Nucleus accumbens (tissue), 56 donors: ENCODE data around the gene PDZD8.
"Not testable (repeated sequence)": the region's sequence is repeated elsewhere in the genome, so short reads cannot be mapped to it uniquely, and the experiment has no call there.

ENCODE experiments used
- DNase-seq, 56 donors: peaks; one replicate each; lab custom pipeline; 2025; lab: John Stamatoyannopoulos, UW

Gene PDZD8

DNA sequence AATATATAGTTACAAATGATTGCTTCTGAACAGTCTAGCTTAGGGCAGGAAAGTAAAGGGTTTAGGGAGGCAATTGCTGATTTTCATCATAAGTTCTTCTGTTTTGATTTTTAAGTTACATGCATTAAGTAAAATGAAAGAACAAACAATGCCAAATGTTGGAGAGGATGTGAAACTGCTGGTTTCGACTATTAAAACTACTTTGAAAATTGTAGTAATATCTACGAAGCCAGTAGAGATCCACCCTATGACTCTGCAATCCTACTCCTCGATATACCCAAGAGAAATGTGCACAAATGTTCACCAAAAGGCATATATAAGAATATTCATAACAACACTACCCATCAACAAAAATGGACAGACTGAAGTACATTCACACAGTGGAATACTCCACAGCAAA lies 24.3 kb downstream of the PDZD8 start:
- no peak for DNase-seq

DNA sequence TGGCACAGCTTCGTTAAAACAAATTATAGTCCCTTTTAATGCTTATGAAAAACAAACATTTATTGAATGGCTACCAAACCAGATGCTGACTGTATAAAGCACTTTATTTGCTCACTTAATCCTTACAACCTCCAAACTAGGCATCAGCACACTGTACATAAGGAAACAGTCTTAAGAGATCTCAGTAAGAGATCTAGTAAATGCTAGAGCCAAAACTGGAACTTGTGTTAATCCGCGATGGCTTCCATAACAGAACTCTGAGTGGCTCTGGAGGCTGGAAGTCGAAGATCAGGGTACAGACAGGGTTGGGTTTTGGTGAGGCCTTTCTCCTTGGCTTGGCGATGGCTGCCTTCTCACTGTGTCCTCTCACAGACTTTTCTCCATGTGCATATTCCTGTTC lies 27.0 kb downstream of the PDZD8 start:
- no peak for DNase-seq

DNA sequence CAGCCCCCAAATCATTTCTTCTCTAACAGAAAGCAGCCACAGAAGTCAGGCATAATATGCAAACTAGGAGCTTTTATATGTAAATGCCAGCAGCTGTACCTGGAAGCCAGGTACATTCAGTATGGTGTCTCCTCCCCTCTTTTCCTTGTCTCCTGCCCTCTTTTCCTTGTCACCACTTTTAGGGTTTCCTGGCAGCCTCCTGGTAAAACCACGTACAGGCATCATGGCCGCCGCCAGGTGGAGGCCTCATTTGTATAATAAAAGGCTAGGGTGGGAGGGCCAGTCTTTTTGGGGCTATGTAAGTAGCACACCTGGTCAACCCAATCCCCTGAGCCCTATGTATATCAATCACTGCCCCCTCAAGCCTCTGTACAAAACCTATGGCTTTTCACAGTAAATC lies 28.7 kb downstream of the PDZD8 start:
- no peak for DNase-seq

DNA sequence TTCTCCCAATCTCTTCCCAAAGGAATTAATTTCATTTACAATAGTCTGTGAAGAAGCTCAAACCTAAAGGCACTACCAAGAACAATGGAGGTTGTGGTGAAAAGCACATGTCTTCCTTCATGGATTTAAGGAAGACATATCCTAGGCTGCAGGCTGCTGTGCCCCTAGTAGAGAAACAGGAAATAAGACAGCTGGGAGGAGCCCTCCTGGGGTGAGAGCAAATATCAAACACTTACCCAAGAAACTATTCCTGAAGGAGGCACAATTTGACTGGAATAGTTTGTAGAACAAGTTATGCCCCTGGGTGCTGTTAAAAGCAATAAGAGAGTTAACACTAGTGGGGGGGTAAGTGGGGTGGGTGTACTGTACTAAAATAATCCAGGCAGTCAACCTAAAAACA lies 30.1 kb downstream of the PDZD8 start:
- DNase-seq, result no peak

DNA sequence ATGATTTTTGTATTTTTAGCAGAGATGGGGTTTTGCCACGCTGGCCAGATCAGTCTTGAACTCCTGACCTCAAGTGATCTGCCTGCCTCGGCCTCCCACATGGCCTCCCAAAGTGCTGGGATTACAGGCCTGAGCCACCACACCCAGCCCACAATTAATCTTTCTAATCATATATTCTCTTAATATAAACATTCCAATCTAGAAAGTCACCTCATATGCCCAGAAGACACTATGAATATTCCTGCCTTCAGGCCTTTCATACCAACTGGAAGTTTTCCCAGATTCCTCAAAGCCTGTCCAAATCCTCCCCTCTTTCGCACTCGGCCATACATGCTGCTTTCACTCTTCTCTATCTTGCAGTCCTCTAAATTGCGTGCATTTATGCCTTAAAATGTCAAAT lies 32.6 kb downstream of the PDZD8 start:
- no peak for DNase-seq

DNA sequence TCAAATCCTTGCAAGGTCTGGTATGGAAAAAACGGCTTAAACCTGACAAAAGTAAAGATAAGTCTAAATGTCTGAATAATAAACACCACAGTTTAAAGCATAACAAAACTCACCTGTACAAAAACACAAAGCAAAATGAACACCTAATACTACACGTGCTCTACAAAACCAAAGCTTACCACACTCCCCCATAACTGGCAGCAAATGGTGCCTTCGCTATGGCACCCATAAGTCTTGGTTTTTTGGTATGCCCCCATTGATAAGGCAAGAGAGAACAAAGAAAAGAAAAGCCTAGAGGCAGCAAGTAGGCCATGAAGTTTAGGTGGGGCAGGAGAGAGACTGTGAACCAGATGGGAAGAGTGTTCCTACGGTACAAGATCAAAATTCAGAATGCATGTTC lies 34.2 kb downstream of the PDZD8 start:
- no peak for DNase-seq

DNA sequence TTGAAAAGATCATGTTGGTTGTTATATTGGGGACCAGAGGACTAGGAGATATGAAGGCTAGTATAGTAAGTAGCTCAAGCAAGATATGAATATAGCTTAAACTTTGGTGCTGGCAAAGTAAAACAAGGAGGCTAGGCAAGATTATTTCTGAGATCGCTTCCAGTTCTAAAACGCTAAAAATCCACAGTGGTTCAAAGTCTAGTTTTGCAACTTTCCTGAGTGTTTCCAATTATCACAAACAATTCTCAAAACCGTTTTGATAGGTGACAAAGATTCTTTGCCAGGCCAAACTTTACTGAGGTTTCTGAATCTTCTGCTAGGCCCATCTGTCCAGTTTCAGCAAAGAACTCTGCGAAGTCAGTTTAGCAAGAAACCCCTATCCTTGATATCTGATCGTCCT lies 35.3 kb downstream of the PDZD8 start:
- DNase-seq, result no peak

DNA sequence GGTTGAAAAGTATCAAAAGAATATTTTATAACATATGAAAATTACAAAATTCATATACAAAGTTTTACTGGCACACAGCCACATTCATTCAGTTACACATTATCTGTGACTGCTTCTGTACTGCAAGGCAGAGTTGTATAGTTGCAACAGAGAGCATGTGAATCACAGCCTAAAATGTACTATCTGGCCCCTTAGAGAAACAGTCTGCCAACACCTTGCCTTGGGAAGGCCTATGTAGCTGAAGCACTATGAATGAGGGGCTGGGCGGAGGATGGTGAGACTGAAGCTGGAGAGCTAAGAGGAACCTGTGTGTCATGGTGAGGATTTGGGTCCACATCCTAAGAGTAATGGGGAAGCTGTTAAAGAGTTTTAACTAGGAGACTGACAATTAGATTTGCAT lies 35.7 kb downstream of the PDZD8 start:
- DNase-seq, result no peak

DNA sequence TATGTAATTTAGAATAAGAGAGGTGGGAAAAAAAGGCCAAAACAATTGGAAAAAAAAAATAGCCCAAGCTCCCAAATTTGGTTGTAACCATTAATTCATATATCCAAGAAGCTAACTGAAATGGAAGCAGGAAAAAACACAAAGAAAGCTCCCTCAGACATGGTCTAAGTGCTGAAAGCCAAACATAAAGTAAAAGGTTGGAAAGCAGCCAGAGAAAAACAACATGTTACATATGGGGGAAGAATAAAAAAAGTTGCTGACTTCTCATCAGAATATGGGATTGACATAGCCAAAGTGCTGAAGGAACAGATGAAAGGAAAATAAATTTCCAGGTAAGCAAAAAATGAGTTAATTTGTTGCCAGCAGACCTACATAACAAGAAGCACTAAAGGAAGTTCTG lies 40.3 kb downstream of the PDZD8 start:
- DNase-seq, result no peak

DNA sequence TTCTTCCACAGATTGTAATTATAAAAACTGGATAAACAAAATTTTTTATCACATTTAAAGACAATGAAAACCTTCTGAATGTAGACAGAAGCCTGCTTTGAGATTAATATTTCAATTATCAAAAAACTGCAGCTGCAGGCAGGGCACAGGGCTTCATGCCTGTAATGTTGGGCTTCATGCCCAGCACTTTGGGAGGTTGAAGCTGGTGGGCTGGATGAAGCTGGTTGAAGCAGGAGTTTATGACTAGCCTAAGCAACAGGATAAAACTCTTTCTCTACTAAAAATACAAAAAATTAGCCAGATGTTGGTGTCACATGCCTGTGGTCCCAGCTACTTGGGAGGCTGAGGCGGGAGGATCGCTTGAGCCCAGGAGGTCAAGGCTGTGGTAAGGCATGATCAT lies 41.2 kb downstream of the PDZD8 start:
- DNase-seq, result no peak

DNA sequence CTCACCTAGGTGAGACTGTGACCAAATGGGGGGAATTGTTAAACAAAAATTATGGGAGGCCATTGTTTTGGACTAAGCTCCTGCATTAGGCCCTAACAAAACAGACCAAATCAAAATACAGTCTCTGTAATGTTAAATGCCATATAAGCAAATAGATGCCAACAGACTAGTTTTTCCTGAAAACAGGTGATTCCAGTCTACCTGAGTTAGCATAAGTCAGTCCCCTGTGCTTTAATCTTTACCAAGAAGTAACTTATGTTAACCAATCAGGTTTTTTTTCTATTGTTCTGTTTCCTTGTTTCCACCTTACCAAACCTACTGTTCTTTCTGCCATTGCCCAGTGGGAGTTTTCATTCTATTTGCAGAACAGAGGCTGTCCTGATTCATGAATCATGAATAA lies 48.0 kb downstream of the PDZD8 start:
- no peak for DNase-seq

DNA sequence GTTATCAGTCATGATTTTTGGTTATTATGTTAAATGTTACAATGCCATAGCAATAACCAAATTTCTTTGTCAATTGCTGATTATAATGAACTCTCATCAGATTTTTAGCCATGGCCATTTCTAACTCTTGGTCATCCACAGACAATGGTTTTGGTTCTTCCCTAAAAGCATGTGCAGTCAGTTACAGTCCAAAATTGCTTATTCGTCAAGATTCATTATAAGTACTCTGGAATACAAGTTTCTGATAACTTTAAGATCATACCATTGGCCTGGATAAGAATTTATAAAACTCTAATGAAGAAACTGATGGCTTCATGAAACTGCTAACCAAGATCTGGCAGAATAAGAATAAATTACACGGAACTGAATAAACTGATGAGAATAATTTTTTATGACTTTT lies 50.9 kb downstream of the PDZD8 start:
- no peak for DNase-seq

DNA sequence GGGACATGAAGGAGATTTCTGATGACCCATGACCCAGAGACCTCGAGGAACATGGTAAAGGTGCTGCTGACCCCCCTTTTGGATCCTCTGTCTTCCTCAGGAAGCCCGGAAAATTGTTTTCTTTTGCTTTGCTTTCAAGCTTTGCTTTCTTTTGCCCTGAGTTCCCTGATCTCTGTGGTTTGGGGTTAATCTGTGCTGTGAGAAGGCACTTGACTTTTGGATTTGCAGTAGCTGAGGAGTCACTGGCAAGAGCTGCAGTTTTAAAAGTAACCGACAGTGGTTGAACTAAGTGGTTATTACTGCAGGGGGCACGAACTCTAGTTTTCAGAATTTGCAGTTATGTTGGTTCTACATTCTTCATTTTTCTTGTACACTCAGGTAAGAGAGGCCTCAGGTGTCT lies 53.0 kb downstream of the PDZD8 start:
- no peak for DNase-seq

DNA sequence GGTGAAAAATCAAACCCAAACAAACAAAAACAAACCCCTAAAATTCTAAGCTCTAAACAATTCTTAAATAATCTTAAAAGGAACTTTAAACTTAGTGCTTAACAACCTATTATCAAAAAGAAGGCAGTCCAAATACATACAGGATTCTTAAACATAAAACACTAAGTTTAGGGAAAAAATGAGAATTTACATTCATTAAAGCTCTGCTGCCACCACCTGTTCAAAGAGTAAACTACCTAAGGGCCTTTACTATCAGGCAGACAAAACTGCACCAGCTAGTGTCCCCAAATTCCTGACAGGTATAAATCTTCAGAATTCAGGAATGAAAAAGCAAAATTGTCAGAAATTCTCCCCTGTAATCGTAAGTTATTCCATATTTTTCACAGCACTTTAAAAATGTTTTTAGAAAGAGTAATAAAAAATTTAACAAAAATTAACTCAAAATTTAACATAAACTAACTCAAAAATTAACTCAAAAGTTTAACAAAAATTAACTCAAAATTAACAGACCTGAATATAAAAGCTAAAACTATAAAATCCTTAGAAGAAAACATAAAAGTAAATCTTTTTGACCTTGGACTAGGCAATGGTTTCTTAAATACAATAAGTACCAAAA lies 55.1 kb downstream of the PDZD8 start:
- DNase-seq, result peak in 1 of 56 donors; percentile 8

DNA sequence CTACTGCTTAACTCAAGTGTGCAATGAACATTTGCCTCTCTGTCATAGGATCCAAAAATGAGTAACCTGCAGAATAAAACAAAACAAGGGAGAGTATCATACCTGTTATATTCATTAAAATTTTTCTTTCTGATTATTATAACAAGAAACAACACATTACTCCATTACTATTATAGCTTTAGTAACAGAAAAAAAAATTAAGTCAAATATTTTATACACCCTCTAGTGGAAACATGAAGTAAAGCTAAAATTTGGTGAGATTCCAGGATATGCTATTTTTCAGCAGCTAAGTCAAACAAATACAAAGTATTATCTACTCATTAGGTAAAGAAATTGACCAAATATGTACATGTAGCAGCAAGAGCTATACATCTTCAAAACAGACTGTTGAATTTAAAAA lies 56.3 kb downstream of the PDZD8 start:
- DNase-seq, result no peak

DNA sequence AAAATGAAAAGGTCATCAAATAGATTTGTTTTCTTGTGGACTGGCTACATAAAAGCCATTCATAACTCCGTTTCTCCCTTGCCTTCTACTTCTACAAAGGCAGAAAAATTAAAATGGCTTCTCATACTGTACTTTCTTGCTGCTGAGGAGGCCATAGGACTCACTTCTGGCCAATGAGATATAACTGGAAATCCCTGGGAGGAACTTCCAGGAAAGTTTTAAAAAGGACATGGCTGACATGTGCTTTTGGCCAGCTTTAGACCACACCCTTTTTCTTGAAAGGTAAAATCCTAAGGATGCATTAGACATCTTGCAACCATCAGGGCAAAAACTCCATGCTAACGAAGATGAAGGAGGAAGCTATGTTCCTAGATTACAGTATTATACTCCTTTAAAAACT lies 58.5 kb downstream of the PDZD8 start:
- DNase-seq, result no peak

DNA sequence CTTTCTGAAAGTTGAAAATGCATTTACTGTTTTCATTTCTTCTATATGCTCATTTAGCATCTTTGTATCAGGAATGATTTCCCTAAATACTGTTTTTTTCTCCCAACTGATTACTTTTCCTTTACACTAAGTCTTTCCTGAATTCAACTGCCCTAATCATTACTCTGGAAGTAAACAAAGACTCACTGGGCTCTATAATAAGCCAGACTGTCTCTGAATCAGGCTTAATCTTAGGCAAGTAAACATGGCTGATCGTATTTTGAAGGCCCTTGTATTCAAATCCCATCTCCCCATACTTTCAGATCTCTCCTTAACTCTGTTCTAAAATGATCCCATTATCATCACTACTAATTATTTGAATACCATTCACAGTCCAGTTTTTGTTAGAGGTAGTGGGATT lies 61.6 kb downstream of the PDZD8 start:
- no peak for DNase-seq

DNA sequence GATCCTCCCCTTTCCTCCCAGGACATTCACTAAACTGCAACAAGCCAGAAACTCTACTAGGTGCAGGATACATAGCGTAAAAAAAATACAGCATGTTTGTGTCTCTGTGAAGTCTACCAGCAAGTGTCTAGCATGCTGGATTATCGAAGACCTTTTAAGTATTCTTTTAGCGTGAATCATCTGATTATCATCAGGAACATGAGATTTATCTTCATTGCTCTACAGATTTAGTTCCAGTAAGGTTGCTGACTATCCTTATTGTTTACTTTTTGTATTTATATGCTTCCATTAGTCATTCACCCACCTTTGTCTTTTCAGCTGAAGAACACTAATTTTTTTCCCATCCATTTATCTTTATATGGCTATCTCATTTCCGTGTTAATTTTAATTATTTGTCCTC lies 62.8 kb downstream of the PDZD8 start:
- no peak for DNase-seq

DNA sequence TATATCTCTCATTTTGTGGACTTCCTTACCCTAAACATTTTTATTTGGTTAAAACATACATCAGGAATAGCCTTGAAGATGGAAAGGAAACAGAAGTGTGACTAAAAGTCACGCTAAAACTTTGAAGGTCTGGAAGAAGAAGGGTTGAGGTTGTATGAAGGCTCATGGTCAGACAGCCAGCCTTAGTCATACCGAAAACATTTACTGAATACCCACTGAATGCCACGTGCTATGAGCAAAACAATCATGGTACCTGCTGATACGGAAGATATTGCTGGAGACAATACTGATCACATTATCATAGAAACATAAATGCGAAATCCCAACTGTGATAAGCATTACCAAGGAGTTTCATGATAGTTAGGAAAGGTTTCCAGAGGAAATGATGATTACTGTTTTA lies 64.0 kb downstream of the PDZD8 start:
- DNase-seq, result no peak

DNA sequence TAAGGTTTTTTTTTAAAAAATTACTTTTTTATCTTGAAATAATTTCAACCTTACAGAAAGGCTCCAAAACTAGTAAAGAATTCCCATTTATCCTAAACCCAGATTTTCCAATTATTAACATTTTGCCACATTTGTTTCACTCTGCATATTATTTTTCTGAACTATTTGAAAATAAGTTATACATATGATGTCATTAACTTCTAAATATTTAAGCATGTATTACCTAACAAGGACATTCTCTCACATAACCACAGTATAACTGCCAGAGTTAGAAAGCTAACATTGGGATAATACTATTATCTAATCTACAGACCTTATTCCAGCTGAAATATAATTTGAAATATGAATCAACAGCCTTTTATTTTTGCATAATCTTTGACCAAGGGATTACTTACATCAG lies 68.6 kb downstream of the PDZD8 start:
- DNase-seq, result no peak

DNA sequence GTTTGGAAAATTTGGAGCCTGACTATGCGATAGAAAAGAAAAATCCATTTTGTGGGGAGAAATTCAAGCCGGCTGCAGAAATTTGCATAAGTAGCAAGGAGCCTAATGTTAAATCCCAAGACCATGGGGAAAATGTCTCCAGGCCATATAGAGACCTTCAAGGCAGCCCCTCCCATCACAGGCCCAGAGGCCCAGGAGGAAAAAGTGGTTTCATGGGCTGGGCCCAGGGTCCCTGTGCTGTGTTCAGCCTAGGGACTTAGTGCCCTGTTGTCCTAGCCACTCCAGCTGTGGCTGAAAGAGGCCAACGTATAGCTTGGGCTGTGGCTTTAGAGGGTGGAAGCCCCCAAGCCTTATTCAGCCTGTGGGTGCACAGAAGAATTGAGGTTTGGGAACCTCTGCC lies 71.8 kb downstream of the PDZD8 start:
- DNase-seq, result not testable (repeated sequence)

DNA sequence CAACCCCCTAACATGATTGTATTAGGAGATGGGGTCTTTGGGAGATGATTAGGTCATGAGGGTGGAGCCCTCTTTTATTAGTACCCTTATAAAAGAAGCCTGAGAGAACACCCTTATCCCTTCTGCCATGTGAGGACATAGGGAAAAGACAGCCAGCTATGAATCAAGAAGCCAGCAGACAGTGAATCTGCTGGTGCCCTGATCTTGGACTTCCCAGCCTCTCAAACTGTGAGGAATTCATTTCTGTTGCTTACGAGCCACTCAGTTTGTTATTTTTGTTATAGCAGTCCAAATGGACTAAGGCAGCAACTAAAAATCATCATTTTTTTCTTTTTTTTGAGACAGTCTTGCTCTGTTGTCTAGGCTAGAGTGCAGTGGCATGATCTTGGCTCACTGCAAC lies 74.6 kb downstream of the PDZD8 start:
- no peak for DNase-seq

DNA sequence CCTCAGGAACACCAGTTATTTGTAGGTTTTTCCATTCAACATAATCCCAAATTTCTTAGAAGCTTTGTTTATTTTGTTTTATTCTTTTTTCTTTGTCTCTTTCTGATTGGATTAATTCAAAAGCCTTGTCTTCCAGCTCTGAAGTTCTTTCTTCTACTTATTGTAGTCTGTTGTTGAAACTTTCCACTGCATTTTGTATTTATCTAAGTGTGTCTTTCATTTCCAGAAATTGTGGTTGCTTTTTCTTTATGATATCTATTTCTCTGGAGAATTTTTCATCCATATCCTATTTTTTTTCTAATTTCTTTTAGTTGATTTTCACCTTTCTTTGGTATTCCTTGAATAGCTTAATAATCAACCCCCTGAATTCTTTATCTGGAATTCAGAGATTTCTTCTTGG lies 75.8 kb downstream of the PDZD8 start:
- DNase-seq, result no peak

DNA sequence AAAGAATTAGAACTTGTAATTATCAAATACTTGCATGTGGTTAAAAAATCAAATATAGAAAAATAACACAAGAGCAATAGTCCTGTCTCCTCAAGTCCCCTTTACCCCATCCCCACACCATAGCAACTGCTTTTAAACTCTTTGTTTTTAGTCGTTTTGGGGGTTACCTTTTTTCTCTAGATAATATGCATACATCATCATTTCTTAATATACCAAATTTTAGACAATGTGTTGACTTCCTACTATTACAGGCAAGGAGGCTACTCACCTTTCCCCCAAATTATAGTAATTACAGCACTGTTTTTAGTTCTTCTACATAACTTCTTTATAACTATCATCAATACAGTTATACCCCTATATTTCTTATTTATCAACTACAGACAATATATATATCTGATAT lies 77.0 kb downstream of the PDZD8 start:
- DNase-seq, result no peak
